Transverse colon (tissue), 4 donors: ENCODE data around the gene RTN4RL1. TPM values are rescaled to one million over a fixed set of nuclear protein-coding genes. Genes with fewer than 3 reads are reported as not detected.
A peak's percentile ranks its signal among the peaks of the same experiment; 100 is the strongest.

Experiments used
- DNase-seq: peaks from one replicate; pipeline ENCODE4 v3.0.0-alpha.2; 2019
- H3K27ac ChIP-seq, 4 donors: fragments of 200-600 bp; sonication (generic); 2 replicates each; pipeline ENCODE4 v1.5.1; 2016 to 2018; ENCODE audit warnings: inconsistent platforms in 4 of 4
- H3K27me3 ChIP-seq: fragments of 200-600 bp; sonication (generic); 2 replicates; pipeline ENCODE4 v1.5.1; 2017; ENCODE audit warnings: inconsistent platforms
- H3K36me3 ChIP-seq, 4 donors: fragments of 200-600 bp; sonication (generic); 2 replicates each; pipeline ENCODE4 v1.5.1; 2017 to 2019; ENCODE audit warnings: inconsistent platforms in 4 of 4
- H3K4me1 ChIP-seq, 4 donors: fragments of 200-600 bp; sonication (generic); 2 replicates each; pipeline ENCODE4 v1.5.1; 2017 to 2020; ENCODE audit warnings: inconsistent platforms in 4 of 4
- H3K4me3 ChIP-seq, 4 donors: fragments of 200-600 bp; sonication (generic); 1 replicate in 1 of 4; 2 replicates in 3 of 4; pipeline versions ENCODE4 v1.5.1 to v1.6.1; 2017 to 2019; ENCODE audit warnings: inconsistent platforms in 4 of 4
- H3K9me3 ChIP-seq, 2 donors: fragments of 200-600 bp; sonication (generic); 2 replicates each; pipeline ENCODE4 v1.5.1; 2017 to 2019; ENCODE audit warnings: inconsistent platforms in 2 of 2
- EP300 ChIP-seq: sonication (generic); formaldehyde crosslinking; IDR thresholded peaks from one replicate; pipeline ENCODE4 v1.6.1; 2017; ENCODE audit warnings: antibody characterized with exemption, low read depth
- POLR2A ChIP-seq: fragments of 450-650 bp; IDR thresholded peaks from one replicate; pipeline ENCODE4 v1.6.1; 2016; ENCODE audit warnings: antibody characterized with exemption, mild to moderate bottlenecking, moderate library complexity
- POLR2AphosphoS5 ChIP-seq, 3 donors: sonication (generic); formaldehyde crosslinking; IDR thresholded peaks; one replicate each; pipeline ENCODE4 v1.6.1; 2016; ENCODE audit warnings: antibody characterized with exemption in 3 of 3
- WGBS, 2 donors: methylation state at CpG; one replicate each; pipeline ENCODE4 v1.1.5; 2018; ENCODE audit warnings: low coverage in 1 of 2; 5-methylcytosine and 5-hydroxymethylcytosine counted together
- in situ Hi-C, 4 donors: fragments of 200-750 bp; cut with MboI; loops; one replicate each; pipeline versions ENCODE4 v1.15.0 to v1.15.1; 2017; ENCODE audit warnings: low sequenced_read_pairs in 3 of 4, low pct_ligation_motif_present in 1 of 4, low pct_unique_long_range_greater_than_20kb in 1 of 4
- intact Hi-C: fragments of 100-400 bp; cut with DNase I; formaldehyde crosslinking; loops from one replicate; pipeline ENCODE4 v1.15.1; 2023; ENCODE audit warnings: low total_unique reads
- total RNA-seq, 4 donors: library from RNA; depleted of rRNA; stranded (reverse); fragments of >200 nt; gene quantifications; one replicate each; pipeline ENCODE4 v1.1.0, GENCODE V29; 2016
- TF ChIP-seq, protein P1 (sequence below), 5 experiments: fragments of 200-600 bp in 3 of 5; fragments of 450-650 bp in 2 of 5; sonication (generic) in 3 of 5; IDR thresholded peaks; 1 replicate in 2 of 5; 2 replicates in 3 of 5; pipeline ENCODE4 v1.5.1; 2016 to 2017; ENCODE audit warnings: antibody characterized with exemption in 5 of 5, inconsistent platforms in 3 of 5, mild to moderate bottlenecking in 2 of 5, moderate library complexity in 1 of 5

RTN4RL1 gene
- total RNA-seq, 4 donors from 2014 or later, result 0.27 to 0.60 (median 0.48) TPM; not detected in 1

DNA sequence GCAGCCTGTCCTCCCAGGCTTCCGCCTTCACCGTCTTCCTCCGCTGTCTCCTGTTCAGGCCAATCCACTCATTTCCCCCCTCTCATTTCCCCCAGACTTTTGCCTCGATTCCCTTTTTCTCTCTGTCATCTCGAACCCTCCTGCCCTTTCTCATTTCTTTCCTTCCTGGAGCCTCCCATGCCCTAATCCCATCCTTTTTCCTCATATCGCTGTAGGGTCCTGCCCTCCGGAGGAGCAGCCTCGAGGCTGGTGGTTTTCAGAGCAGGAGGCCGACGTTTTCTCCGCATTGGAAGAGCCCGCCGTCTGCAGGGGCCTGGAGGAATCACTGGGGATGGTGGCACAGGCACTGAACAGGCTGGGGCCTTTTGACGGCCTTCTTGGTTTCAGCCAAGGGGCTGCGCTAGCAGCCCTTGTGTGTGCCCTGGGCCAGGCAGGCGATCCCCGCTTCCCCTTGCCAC is 17.3 kb upstream of the RTN4RL1 start:
- TF ChIP-seq EP300 (no peak), POLR2A (no peak), POLR2AphosphoS5 (IDR thresholded peaks at IDR 0.05) (no peak)
- TF ChIP-seq, protein P1, sequence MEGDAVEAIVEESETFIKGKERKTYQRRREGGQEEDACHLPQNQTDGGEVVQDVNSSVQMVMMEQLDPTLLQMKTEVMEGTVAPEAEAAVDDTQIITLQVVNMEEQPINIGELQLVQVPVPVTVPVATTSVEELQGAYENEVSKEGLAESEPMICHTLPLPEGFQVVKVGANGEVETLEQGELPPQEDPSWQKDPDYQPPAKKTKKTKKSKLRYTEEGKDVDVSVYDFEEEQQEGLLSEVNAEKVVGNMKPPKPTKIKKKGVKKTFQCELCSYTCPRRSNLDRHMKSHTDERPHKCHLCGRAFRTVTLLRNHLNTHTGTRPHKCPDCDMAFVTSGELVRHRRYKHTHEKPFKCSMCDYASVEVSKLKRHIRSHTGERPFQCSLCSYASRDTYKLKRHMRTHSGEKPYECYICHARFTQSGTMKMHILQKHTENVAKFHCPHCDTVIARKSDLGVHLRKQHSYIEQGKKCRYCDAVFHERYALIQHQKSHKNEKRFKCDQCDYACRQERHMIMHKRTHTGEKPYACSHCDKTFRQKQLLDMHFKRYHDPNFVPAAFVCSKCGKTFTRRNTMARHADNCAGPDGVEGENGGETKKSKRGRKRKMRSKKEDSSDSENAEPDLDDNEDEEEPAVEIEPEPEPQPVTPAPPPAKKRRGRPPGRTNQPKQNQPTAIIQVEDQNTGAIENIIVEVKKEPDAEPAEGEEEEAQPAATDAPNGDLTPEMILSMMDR (IDR thresholded peaks at IDR 0.05), result no peak
- no peaks in the 10 kb centered on the region for H3K9me3 ChIP-seq
- H3K27ac ChIP-seq, result peak overlapping the region; percentile 81 to 94 (median 91)
- no peaks in the 10 kb centered on the region for H3K27me3 ChIP-seq
- no peaks in the 10 kb centered on the region for H3K36me3 ChIP-seq
- in situ Hi-C loops (loop anchor here in 3 of 4 donors (25.0 kb wide), 3 partner anchors 330 to 380 kb away; partner anchors contain the start of genes PRPF8 (in 1 of the 3), TLCD2 (in 1 of the 3) and WDR81 (in 1 of the 3)), intact Hi-C loops (no loop called here)
- peak overlapping the region; percentile 56 to 91 (median 75) for H3K4me3 ChIP-seq
- DNase-seq, result no peak
- WGBS, 2 donors, result 0 to 22% methylated on average over 6 to 17 of the region's 17 CpGs
- H3K4me1 ChIP-seq, result peaks cover 8 to 20% (median 15%) of the 10 kb centered on the region in 4 donors

DNA sequence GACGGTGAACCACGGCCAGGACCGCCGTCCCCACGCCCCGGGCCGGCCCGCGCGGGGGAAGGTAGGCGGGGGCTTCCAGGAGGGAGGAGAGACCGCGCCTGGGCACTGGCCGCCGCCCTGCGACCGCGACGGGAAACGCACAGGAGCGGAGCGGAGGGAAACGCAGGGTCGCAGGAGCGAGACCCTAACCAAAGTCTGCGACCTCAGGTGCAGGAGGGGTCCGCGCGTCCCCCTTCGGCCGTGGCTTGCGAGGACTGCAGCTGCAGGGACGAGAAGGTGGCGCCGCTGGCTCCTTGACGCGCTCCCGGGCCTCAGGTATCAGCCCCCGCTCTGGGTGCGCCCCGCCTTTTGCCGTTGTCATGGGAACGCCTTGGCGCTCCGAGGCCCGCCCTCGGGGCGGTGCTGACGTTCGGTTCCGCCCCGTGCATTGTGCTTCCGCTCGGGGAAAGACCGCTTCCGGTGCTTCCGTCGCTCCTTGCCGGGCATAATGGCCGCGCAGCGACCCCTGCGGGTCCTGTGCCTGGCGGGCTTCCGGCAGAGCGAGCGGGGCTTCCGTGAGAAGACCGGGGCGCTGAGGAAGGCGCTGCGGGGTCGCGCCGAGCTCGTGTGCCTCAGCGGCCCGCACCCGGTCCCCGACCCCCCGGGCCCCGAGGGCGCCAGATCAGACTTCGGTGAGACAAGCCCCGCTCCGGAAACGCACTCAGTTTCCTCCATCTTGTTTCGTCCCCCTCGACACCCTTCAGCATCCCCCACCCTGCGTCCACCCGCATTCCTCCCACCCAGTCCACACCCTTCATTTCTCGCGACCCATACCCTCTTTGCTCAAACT is 16.6 kb upstream of the RTN4RL1 start, which contains the start of gene OVCA2:
Gene OVCA2 (plus strand): TSS at position 462 of the 829 bp plus-strand sequence. CDS start 26 bp downstream, at position 488.
- H3K4me3 ChIP-seq, result peak within 1 kb of the TSS; percentile 56 to 91 (median 75)
- intact Hi-C loops, result no loop called here
- H3K9me3 ChIP-seq, result no peaks in the 10 kb centered on the region
- H3K27ac ChIP-seq, result peak within 1 kb of the TSS; percentile 81 to 94 (median 91)
- TF ChIP-seq POLR2AphosphoS5 (IDR thresholded peaks at IDR 0.05) (peak; percentile 65 to 92 (median 89)), POLR2A (peak; percentile 77), EP300 (no peak)
- TF ChIP-seq, protein P1 (IDR thresholded peaks at IDR 0.05), result peak; percentile 16 to 44 (median 36)
- H3K36me3 ChIP-seq, result no peaks in the 10 kb centered on the region
- DNase-seq, result peak; percentile 96
- H3K27me3 ChIP-seq, result no peaks in the 10 kb centered on the region
- 0 to 1% methylated on average over 2 to 84 of the region's 93 CpGs for WGBS, 2 donors
- in situ Hi-C loops, result loop anchor here in 3 of 4 donors (25.0 kb wide), 3 partner anchors 329 to 379 kb away; partner anchors contain the start of genes PRPF8 (in 1 of the 3), TLCD2 (in 1 of the 3) and WDR81 (in 1 of the 3)
- peaks cover 8 to 20% (median 15%) of the 10 kb centered on the region in 4 donors for H3K4me1 ChIP-seq

DNA sequence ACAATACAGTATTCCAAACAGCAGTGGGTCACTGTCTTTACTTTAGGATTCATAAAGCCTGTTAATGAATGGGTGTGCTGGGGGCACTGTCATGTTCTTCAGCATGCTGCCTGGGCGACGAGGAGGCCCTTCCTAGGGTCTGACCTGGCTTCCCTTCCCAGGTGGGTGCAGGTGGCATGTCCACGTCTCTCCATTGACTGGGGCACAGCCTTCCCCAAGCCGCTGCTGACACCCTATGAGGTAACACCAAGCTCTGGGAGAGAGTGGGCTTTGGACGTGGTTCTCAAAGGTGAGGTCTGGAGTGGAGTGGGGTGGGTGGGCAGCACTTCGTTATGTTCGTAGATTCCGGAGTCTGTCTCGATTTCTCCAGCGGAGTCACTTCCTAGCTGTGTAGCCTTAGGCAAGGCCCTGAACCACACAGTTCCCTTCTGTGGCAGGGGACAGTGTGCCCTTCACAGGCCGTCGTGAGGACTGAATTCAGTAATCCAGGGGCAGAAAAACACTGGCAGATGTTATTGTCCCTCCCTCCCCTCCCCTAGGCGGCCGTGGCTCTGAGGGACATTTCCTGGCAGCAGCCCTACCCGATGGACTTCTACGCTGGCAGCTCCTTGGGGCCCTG is 15.9 kb upstream of the RTN4RL1 start:
- no peak for DNase-seq
- peaks cover 8 to 20% (median 15%) of the 10 kb centered on the region in 4 donors for H3K4me1 ChIP-seq
- 59 to 60% methylated on average over 1 to 16 of the region's 16 CpGs for WGBS, 2 donors
- TF ChIP-seq EP300, result no peak
- TF ChIP-seq POLR2A, result no peak
- TF ChIP-seq POLR2AphosphoS5 (IDR thresholded peaks at IDR 0.05), result no peak
- TF ChIP-seq, protein P1 (IDR thresholded peaks at IDR 0.05), result no peak
- in situ Hi-C loops, result loop anchor here in 3 of 4 donors (25.0 kb wide), 3 partner anchors 329 to 379 kb away; partner anchors contain the start of genes PRPF8 (in 1 of the 3), TLCD2 (in 1 of the 3) and WDR81 (in 1 of the 3)
- no peaks in the 10 kb centered on the region for H3K27me3 ChIP-seq
- H3K9me3 ChIP-seq, result no peaks in the 10 kb centered on the region
- H3K4me3 ChIP-seq, result peak overlapping the region; percentile 52 to 91 (median 68)
- peaks cover 0 to 5% (median 0%) of the 10 kb centered on the region in 4 donors for H3K36me3 ChIP-seq
- H3K27ac ChIP-seq, result peak overlapping the region; percentile 81 to 94 (median 91)
- intact Hi-C loops, result no loop called here
